Testis (tissue), 2 donors: Measurements from ENCODE around the gene CNTN4.

ENCODE experiments used
- CTCF ChIP-seq, 3 experiments: fragments of 450-650 bp in 2 of 3; fragments of 200-600 bp in 1 of 3; sonication (generic) in 1 of 3; IDR thresholded peaks; one replicate each; pipeline ENCODE4 v1.5.1; 2016 to 2019; ENCODE audit warnings: antibody characterized with exemption in 3 of 3, mild to moderate bottlenecking in 2 of 3, moderate library complexity in 1 of 3
- POLR2A ChIP-seq: fragments of 450-650 bp; IDR thresholded peaks from one replicate; pipeline ENCODE4 v1.6.1; 2017; ENCODE audit warnings: antibody characterized with exemption, mild to moderate bottlenecking, moderate library complexity

GRCh38 chr3:2653706-2654105 is 555.0 kb downstream of the CNTN4 start:
- TF ChIP-seq CTCF (IDR thresholded peaks at IDR 0.05) (no peak), POLR2A (no peak)
